Choroid plexus epithelial cell (primary cell): ENCODE results near the gene BMP7.
A peak's percentile ranks its signal among the peaks of the same experiment; 100 is the strongest.

ENCODE experiments used
- DNase-seq: peaks from one replicate; pipeline ENCODE4 v3.0.0-alpha.2; 2010; ENCODE audit warnings: low read depth
- H3K4me3 ChIP-seq: 2 replicates; pipeline ENCODE4 v1.5.1; 2011; ENCODE audit warnings: low read depth, mild to moderate bottlenecking, control low read depth, low read length, moderate library complexity
- TF ChIP-seq, protein P1 (sequence below): conservative IDR thresholded peaks from 2 replicates; pipeline ENCODE4 v1.5.1; 2011; ENCODE audit warnings: low read depth, mild to moderate bottlenecking, control low read depth, inconsistent platforms, low read length, moderate library complexity

The BMP7 gene

GRCh38 chr20:57255183-57255582 is 11.3 kb downstream of the BMP7 start:
- TF ChIP-seq, protein P1, sequence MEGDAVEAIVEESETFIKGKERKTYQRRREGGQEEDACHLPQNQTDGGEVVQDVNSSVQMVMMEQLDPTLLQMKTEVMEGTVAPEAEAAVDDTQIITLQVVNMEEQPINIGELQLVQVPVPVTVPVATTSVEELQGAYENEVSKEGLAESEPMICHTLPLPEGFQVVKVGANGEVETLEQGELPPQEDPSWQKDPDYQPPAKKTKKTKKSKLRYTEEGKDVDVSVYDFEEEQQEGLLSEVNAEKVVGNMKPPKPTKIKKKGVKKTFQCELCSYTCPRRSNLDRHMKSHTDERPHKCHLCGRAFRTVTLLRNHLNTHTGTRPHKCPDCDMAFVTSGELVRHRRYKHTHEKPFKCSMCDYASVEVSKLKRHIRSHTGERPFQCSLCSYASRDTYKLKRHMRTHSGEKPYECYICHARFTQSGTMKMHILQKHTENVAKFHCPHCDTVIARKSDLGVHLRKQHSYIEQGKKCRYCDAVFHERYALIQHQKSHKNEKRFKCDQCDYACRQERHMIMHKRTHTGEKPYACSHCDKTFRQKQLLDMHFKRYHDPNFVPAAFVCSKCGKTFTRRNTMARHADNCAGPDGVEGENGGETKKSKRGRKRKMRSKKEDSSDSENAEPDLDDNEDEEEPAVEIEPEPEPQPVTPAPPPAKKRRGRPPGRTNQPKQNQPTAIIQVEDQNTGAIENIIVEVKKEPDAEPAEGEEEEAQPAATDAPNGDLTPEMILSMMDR = no peak
- H3K4me3 ChIP-seq = no peak overlapping the region
- DNase-seq = no peak

DNA sequence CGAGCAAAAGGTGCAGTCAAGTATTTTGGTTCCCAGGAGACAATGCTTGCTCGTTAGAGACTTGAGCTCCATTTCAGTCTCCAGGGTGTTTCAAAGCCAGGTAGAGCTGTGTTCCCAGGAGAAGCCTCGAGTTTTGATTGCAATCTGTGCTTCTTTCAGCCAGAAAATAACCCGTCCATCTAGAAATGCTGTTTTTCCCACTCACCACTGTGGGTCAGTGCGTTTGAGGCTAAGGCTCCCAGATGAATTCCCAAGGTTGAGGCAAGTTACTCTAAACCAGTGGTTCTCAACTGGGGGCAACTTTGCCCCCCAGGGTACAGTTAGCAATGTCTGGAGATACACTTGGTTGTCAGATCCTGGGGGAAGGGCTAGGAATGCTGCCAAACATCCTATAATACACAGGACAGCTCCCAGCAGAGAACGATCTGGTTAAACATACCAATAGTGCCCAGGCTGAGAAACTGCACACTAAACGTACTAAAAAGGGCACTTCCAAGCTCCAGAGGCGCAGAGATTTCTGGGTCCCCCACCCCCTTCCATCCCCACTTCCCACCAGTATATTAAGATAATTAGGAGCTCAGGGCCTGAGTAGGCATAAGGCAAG is 13.8 kb downstream of the BMP7 start:
- TF ChIP-seq, protein P1 = no peak
- no peak overlapping the region for H3K4me3 ChIP-seq
- DNase-seq = no peak

- H3K4me3 ChIP-seq = no peak overlapping the region
- TF ChIP-seq, protein P1 = no peak
- no peak for DNase-seq
These were observed 14.5 kb downstream of the BMP7 start for GRCh38 chr20:57251949-57252348.

GRCh38 chr20:57251344-57251743 is 15.1 kb downstream of the BMP7 start:
- peak; percentile 6 for DNase-seq
- H3K4me3 ChIP-seq = no peak overlapping the region
- TF ChIP-seq, protein P1 = no peak

DNA sequence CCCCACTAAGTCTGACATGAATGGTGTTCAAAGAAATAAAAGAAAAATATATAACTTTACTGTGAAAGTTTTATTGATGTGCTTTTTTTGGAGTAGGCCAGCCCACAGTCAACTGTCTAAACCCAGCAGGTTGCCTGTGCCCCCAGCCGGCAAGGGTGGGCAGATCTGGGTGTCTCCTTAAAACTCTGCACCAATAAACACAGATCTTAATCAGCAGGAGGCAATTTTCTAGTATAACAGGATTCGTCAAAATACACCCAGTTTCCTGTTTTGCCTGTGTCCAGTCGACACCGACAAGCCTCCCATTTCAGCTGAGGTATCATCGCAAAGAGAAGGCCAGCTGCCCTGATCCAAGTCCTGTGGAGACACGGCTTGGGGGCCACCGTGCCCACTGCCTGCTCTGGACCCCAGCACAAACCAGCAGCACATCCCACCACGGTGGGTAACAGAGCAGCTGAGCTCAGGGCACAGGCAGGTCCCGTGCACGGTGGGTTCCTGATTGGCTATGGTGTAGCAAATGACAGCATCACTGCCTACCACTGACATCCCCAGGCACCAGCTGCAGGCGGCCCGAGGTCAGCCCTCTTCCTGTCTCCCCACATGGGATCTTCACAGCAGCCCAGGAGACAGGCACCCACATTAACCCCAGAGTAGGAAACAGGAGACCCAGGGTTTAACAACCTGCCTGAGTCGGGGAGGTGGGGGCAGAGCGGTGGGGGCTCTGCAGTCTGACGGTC is 15.7 kb downstream of the BMP7 start:
- TF ChIP-seq, protein P1 = no peak
- DNase-seq = peak; percentile 11
- no peak overlapping the region for H3K4me3 ChIP-seq

DNA sequence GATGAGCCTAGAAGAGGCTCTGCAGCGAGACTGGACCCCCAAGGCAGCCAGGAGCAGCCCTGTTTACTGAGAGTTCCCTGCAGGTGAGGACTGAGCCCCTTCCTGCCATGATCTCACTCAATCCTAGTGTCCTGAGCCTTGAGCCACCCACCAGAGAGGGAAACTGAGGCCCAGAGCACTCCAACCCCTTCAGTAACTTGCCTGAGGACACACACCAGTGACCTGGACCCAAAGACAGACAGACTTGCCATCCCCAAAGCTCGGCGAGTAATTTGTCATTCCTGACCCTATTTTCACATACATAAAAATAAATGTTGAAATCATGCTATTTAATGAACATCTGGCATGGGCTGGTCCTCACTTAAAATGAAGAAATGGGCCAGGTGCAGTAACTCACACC is 16.7 kb downstream of the BMP7 start:
- DNase-seq = no peak
- no peak overlapping the region for H3K4me3 ChIP-seq
- TF ChIP-seq, protein P1 = no peak

DNA sequence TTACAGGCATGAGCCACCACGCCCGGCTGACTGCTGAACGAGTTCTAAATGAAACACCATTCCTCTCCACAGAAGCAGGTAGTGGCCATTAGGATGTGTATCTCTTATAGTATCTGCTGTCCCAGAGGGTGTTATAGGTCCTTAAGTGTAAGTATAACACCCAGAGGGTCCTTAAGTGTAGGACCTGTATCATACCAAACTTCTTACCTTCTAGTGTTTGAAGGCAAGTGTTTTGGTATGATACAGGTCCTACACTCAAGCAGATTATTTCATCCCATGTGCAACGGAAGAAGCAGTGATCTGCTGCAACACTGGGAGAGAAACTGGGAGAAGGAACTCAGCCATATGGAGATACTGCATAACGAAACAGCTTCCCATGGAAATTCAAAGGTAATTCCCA is 17.4 kb downstream of the BMP7 start:
- no peak overlapping the region for H3K4me3 ChIP-seq
- DNase-seq = no peak
- TF ChIP-seq, protein P1 = no peak
